K562 (cell line): Measurements from ENCODE around the gene PNLIPRP2. TPM values are rescaled to one million over a fixed set of nuclear protein-coding genes. Genes with fewer than 3 reads are reported as not detected.

Source experiments
- ATAC-seq: fragments of 200-7000 bp; cut with Tn5 transposase; 3 replicates; pipeline ENCODE4 v1.9.1; 2020; ENCODE audit warnings: moderate library complexity
- Bru-seq: library from RNA; stranded (reverse); fragments of 400-500 nt; gene quantifications from one replicate; lab custom pipeline; 2021; lab: Mats Ljungman, UMichigan
- BruChase-seq, 2 experiments: library from RNA; stranded (reverse); fragments of 400-500 nt; gene quantifications; one replicate each; lab custom pipeline; 2021; lab: Mats Ljungman, UMichigan
- BruUV-seq: library from RNA; stranded (reverse); fragments of 400-500 nt; replicated peaks from 2 replicates; lab custom pipeline; 2021; lab: Mats Ljungman, UMichigan
- CTCF ChIA-PET: fragments of 300-600 bp; formaldehyde crosslinking; extraction: SDS; loops from one replicate; lab custom pipeline; 2021; ENCODE audit warnings: low intra/inter-chr PET ratio; lab: Yijun Ruan, JAX
- POLR2A ChIA-PET: fragments of 300-600, 350-650 bp; sonication (Branson Sonifier 250); formaldehyde crosslinking; extraction: SDS; loops from one replicate; lab custom pipeline; 2021; ENCODE audit warnings: antibody characterized with exemption, inconsistent platforms; lab: Yijun Ruan, JAX
- DNase-seq, 4 experiments: peaks; one replicate each; pipeline versions ENCODE4 v3.0.0 to v3.0.0-alpha.2; 2011 to 2018; ENCODE audit warnings: low spot score in 3 of 4, mixed read lengths in 3 of 4; ENCODE audit errors: extremely low read depth in 1 of 4
- FAIRE-seq: peaks from 2 replicates; lab custom pipeline; 2011; peaks lifted over from hg19 to GRCh38; lab: Jason Lieb, UNC
- H2AFZ ChIP-seq: 2 replicates; pipeline ENCODE4 v1.6.0; 2011; ENCODE audit warnings: low read depth, low read length, control low read depth, inconsistent platforms
- H3K27ac ChIP-seq: fragments of 200-600 bp; 3 replicates; pipeline ENCODE4 v1.8.0; 2011; ENCODE audit warnings: low read depth, mild to moderate bottlenecking, control low read depth, inconsistent platforms, low read length, moderate library complexity, mixed read lengths; ENCODE audit errors: extremely low read depth
- H3K27me3 ChIP-seq, 2 experiments: fragments of 300-600 bp in 1 of 2; 2 replicates in 1 of 2; 3 replicates in 1 of 2; pipeline versions ENCODE4 v1.6.0 to v1.8.0; 2011; ENCODE audit warnings: inconsistent platforms in 2 of 2, low read length in 2 of 2, mild to moderate bottlenecking in 1 of 2, mixed read lengths in 1 of 2, moderate library complexity in 1 of 2; ENCODE audit not compliant: control insufficient read depth in 2 of 2, insufficient read depth in 2 of 2
- H3K36me3 ChIP-seq: fragments of 300-600 bp; 3 replicates; pipeline ENCODE4 v1.8.0; 2011; ENCODE audit warnings: mild to moderate bottlenecking, low read length, inconsistent platforms; ENCODE audit not compliant: control insufficient read depth, insufficient read depth
- H3K4me1 ChIP-seq, 2 experiments: fragments of 200-600 bp in 1 of 2; replicated peaks in 1 of 2; 2 replicates in 1 of 2; 3 replicates in 1 of 2; pipeline versions ENCODE4 v1.5.1 to v1.8.0; 2011; ENCODE audit warnings: inconsistent platforms in 2 of 2, low read length in 2 of 2, mild to moderate bottlenecking in 1 of 2, mixed read lengths in 1 of 2, moderate library complexity in 1 of 2; ENCODE audit not compliant: control insufficient read depth in 2 of 2, insufficient read depth in 2 of 2
- H3K4me2 ChIP-seq: 2 replicates; pipeline ENCODE4 v1.6.1; 2011; ENCODE audit warnings: low read length, control low read depth, inconsistent platforms, mixed read lengths; ENCODE audit not compliant: insufficient read depth
- H3K4me3 ChIP-seq: fragments of 200-600 bp; sonication (generic), shearing (Covaris generic); 2 replicates; pipeline ENCODE4 v1.5.1; 2016; ENCODE audit warnings: control low read depth, inconsistent platforms
- H3K79me2 ChIP-seq: fragments of 200-600 bp; 3 replicates; pipeline ENCODE4 v1.8.0; 2011; ENCODE audit warnings: low read length, inconsistent platforms; ENCODE audit not compliant: control insufficient read depth, insufficient read depth
- H3K9ac ChIP-seq, 2 experiments: 2 replicates each; pipeline versions ENCODE4 v1.6.0 to v1.6.1; 2011; ENCODE audit warnings: low read depth in 2 of 2, low read length in 2 of 2, control low read depth in 1 of 2, inconsistent platforms in 1 of 2, mild to moderate bottlenecking in 1 of 2, mixed read lengths in 1 of 2; ENCODE audit not compliant: insufficient read depth in 1 of 2
- H3K9me1 ChIP-seq: one replicate; pipeline ENCODE4 v1.6.0; 2011; ENCODE audit warnings: inconsistent platforms, mild to moderate bottlenecking, low read length, moderate library complexity; ENCODE audit not compliant: control insufficient read depth, insufficient read depth
- H3K9me3 ChIP-seq: replicated peaks from 2 replicates; pipeline ENCODE4 v1.5.1; 2011; ENCODE audit warnings: low read depth, low read length, inconsistent platforms; ENCODE audit not compliant: control insufficient read depth, insufficient read depth
- H4K20me1 ChIP-seq: replicated peaks from 2 replicates; pipeline ENCODE4 v1.6.1; 2011; ENCODE audit warnings: low read length, inconsistent platforms, mixed read lengths; ENCODE audit not compliant: control insufficient read depth, insufficient read depth
- BRF1 ChIP-seq: IDR thresholded peaks from 3 replicates; pipeline ENCODE4 v1.6.1; 2011; ENCODE audit warnings: borderline replicate concordance, mild to moderate bottlenecking; ENCODE audit not compliant: insufficient read length; ENCODE audit errors: extremely low read depth
- CBFA2T2 ChIP-seq: fragments of 450-650 bp; conservative IDR thresholded peaks from 2 replicates; pipeline ENCODE4 v1.6.1; 2017; ENCODE audit warnings: mild to moderate bottlenecking
- CREB1 ChIP-seq, 2 experiments: sonication (generic) in 1 of 2; formaldehyde crosslinking in 1 of 2; IDR thresholded peaks; 2 replicates each; pipeline versions ENCODE4 v1.6.1 to v1.8.0; 2012 to 2022; ENCODE audit warnings: inconsistent platforms in 1 of 2, mild to moderate bottlenecking in 1 of 2, missing genetic modification reagents in 1 of 2, moderate library complexity in 1 of 2
- CSDE1 ChIP-seq, 2 experiments: fragments of 450-650 bp; IDR thresholded peaks; 2 replicates each; pipeline ENCODE4 v1.6.1; 2016; ENCODE audit warnings: mild to moderate bottlenecking in 1 of 2
- DLX4 ChIP-seq: fragments of 250-450 bp; sonication (Bioruptor Pico); IDR thresholded peaks from 2 replicates; pipeline ENCODE4 v1.6.1; 2021; ENCODE audit warnings: mild to moderate bottlenecking
- KDM5B ChIP-seq: fragments of 200-600 bp; sonication (generic); IDR thresholded peaks from 2 replicates; pipeline ENCODE4 v1.6.1; 2012; ENCODE audit warnings: low read depth, mild to moderate bottlenecking, moderate library complexity, low read length, control low read depth, inconsistent platforms; ENCODE audit not compliant: insufficient replicate concordance
- MNT ChIP-seq, 2 experiments: fragments of 450-650 bp; conservative IDR thresholded peaks; 2 replicates each; pipeline ENCODE4 v1.6.1; 2017; ENCODE audit warnings: mild to moderate bottlenecking in 2 of 2, moderate library complexity in 2 of 2
- MXI1 ChIP-seq: IDR thresholded peaks from 2 replicates; pipeline ENCODE4 v1.6.1; 2011; ENCODE audit warnings: low read depth, mild to moderate bottlenecking, improper control_type of control experiment, low read length
- NR2F6 ChIP-seq: fragments of 450-650 bp; formaldehyde crosslinking; IDR thresholded peaks from 2 replicates; pipeline ENCODE4 v1.4.0; 2020; ENCODE audit warnings: mild to moderate bottlenecking
- POLR2AphosphoS2 ChIP-seq: IDR thresholded peaks from 2 replicates; pipeline ENCODE4 v1.6.1; 2012; ENCODE audit warnings: low read length, improper control_type of control experiment
- RBM15 ChIP-seq: fragments of 200-400 bp; formaldehyde crosslinking; IDR thresholded peaks from 2 replicates; pipeline ENCODE4 v1.6.1; 2018; ENCODE audit warnings: mild to moderate bottlenecking, low read length, moderate library complexity; ENCODE audit not compliant: insufficient read depth
- RHOXF2B ChIP-seq: fragments of 250-450 bp; sonication (Bioruptor Pico); conservative IDR thresholded peaks from 2 replicates; pipeline ENCODE4 v1.5.1; 2021
- TCF7L2 ChIP-seq: fragments of 150-350 bp; IDR thresholded peaks from 2 replicates; pipeline ENCODE4 v1.6.1; 2016; ENCODE audit warnings: low read depth, mild to moderate bottlenecking, low read length, moderate library complexity
- ZEB2 ChIP-seq: fragments of 450-650 bp; IDR thresholded peaks from 2 replicates; pipeline ENCODE4 v1.6.1; 2016
- ZNF124 ChIP-seq: sonication (generic); formaldehyde crosslinking; IDR thresholded peaks from 2 replicates; pipeline ENCODE4 v1.8.1; 2022; ENCODE audit warnings: missing genetic modification reagents
- ZNF253 ChIP-seq: fragments of 250-450 bp; sonication (Bioruptor Pico); conservative IDR thresholded peaks from 2 replicates; pipeline ENCODE4 v1.6.1; 2021; ENCODE audit warnings: mild to moderate bottlenecking
- ZNF695 ChIP-seq: fragments of 450-650 bp; formaldehyde crosslinking; IDR thresholded peaks from 2 replicates; pipeline ENCODE4 v1.4.0; 2020; ENCODE audit warnings: mild to moderate bottlenecking, moderate library complexity
- WGBS: fragments of 100-300 bp; shearing (Covaris generic); methylation state at CpG from one replicate; pipeline ENCODE4 v1.1.6; 2016; ENCODE audit warnings: low coverage, mixed read lengths; ENCODE audit not compliant: insufficient coverage; ENCODE audit errors: missing lambda C conversion rate; 5-methylcytosine and 5-hydroxymethylcytosine counted together
- in situ Hi-C: fragments of 300-500 bp; cut with MboI; formaldehyde crosslinking; loops from 4 replicates; pipeline ENCODE4 v1.15.0; 2018; ENCODE audit warnings: inconsistent platforms, mixed read lengths
- intact Hi-C: fragments of 100-400 bp; cut with micrococcal nuclease; formaldehyde crosslinking; loops from 2 replicates; pipeline ENCODE4 v1.14.2; 2022
- long read RNA-seq, 3 experiments: library from polyadenylated mRNA in 2 of 3; library from RNA in 1 of 3; unstranded in 2 of 3; stranded (forward) in 1 of 3; transcript quantifications; one replicate each; pipeline ENCODE4 v2.0.0, GENCODE V29; 2019 to 2022
- polyA minus RNA-seq, 3 experiments: library from RNA; depleted of rRNA, polyadenylated mRNA; stranded (reverse); fragments of >200 nt; gene quantifications; 2 replicates each; pipeline ENCODE4 v1.2.3, GENCODE V29; 2011
- polyA plus RNA-seq, 8 experiments: library from polyadenylated mRNA; depleted of rRNA in 4 of 8; stranded (reverse) in 5 of 8; unstranded in 3 of 8; fragments of >200 nt; fragmentation: Nextera tagmentation in 2 of 8; fragmentation: Illumina TruSeq in 1 of 8; extraction: Ambion mirVana in 2 of 8; extraction: Trizol in 1 of 8; gene quantifications; 2 replicates each; pipeline versions ENCODE4 v1.2.1 to v1.2.3, GENCODE V29; 2011 to 2014; ENCODE audit warnings: inconsistent platforms in 1 of 8, missing spikeins in 1 of 8
- total RNA-seq, 7 experiments: library from RNA; depleted of rRNA in 6 of 7; stranded (reverse); fragments of >200 nt in 6 of 7; fragmentation: Illumina TruSeq in 2 of 7; extraction: Trizol in 2 of 7; gene quantifications; 2 replicates each; pipeline versions ENCODE4 v1.2.1 to v1.2.3, GENCODE V29; 2011 to 2021; ENCODE audit warnings: low replicate concordance in 1 of 7

Gene PNLIPRP2
- total RNA-seq (2011; cell fraction: chromatin; rRNA removed; ENCODE audit: low replicate concordance): not detected in 2 replicates
- total RNA-seq (2011; cell fraction: nucleolus; rRNA removed): not detected in 2 replicates
- not detected in 2 replicates for total RNA-seq (2011; cell fraction: nucleoplasm; rRNA removed)
- total RNA-seq (2014; rRNA removed): not detected in 2 replicates
- not detected in 2 replicates for total RNA-seq (2014; rRNA removed; fragmentation: Illumina TruSeq; extraction: Trizol)
- not detected in 2 replicates for total RNA-seq (2015; rRNA removed; fragmentation: Illumina TruSeq; extraction: Trizol)
- total RNA-seq (2021): 0.38 and 0.40 TPM in 2 replicates
- polyA plus RNA-seq (2011; rRNA removed): not detected in 2 replicates
- polyA plus RNA-seq (2011; cell fraction: cytosol; rRNA removed): not detected in 2 replicates
- polyA plus RNA-seq (2011; cell fraction: nucleus; rRNA removed): not detected in 2 replicates
- polyA plus RNA-seq (2012): not detected in 2 replicates
- not detected in 2 replicates for polyA plus RNA-seq (2014; fragmentation: Illumina TruSeq; extraction: Trizol)
- not detected for polyA plus RNA-seq (2014; fragmentation: Nextera tagmentation; extraction: Ambion mirVana)
- not detected in 2 replicates for polyA plus RNA-seq (2014; rRNA removed)
- polyA minus RNA-seq (2011; rRNA and poly(A)+ RNA removed): not detected in 2 replicates
- not detected in 2 replicates for polyA minus RNA-seq (2011; cell fraction: cytosol; rRNA and poly(A)+ RNA removed)
- not detected in 2 replicates for polyA minus RNA-seq (2011; cell fraction: nucleus; rRNA and poly(A)+ RNA removed)
- not detected for Bru-seq, nascent RNA
- not detected for BruChase-seq, experiment 1, labeled RNA remaining after a 2-hour chase
- not detected for BruChase-seq, experiment 2, labeled RNA remaining after a 6-hour chase
- long read RNA-seq, experiment 1: 0 reads
- long read RNA-seq, experiment 2: 0 reads
- long read RNA-seq, experiment 3: 0 reads

DNA sequence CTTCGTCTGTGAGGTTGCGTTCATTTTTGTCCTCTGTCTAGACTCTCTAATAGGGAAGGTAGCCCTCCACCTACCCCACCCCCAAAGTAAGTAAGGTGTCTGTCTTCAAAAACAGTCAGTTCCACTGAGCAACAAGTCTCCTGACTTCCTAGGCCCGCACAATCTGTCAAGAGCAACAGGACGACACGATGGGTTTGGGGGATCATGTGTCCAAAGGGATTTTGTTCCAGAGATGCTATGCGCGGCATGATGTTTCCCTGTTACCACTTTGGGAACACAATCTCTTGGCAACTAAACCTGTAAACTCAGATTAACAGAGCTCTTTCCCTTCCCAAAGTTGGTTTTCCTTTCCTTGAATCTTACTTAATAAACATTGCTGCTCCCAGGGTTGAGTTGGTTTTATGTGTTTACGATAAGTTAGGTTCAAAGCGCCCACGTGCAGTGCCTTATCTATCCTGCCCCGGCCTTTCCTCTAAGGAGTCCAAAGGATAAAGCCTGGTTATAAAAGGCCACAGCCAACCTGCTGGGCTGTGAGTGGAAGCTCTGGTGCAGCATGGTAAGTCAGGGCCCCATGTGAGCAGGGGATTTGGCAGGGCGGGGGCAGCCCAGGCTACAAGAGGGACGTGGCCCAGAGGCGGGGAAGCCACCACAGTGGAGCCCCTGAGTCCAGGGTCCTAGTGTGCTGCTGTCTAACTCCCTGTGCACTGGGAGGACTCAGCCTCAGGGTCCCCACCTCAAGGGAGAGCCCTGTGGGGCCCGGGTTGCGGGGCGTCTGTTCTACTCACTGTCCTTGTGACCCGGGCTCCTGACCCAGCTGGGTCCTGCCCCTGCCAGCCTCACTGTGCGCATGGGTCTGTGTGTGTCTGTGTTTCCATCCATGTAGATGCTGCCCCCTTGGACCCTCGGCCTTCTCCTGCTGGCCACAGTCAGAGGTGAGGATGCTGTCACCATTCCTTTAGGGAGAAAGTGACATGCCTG, at the start of gene PNLIPRP2:
Gene PNLIPRP2, plus strand, starts transcription at position 531 of the 978 bp plus-strand sequence.
- H3K9ac ChIP-seq: no peak within 1 kb of the TSS
- intact Hi-C loops: no loop called here
- H3K27ac ChIP-seq: no peak within 1 kb of the TSS
- H3K4me3 ChIP-seq: no peak within 1 kb of the TSS
- FAIRE-seq (no peak), ATAC-seq (no peak), DNase-seq (no peak)
- no peaks in the 10 kb centered on the region for H3K36me3 ChIP-seq
- H3K9me3 ChIP-seq: no peaks in the 10 kb centered on the region
- H3K4me1 ChIP-seq: no peaks in the 10 kb centered on the region
- in situ Hi-C loops: no loop called here
- H3K9me1 ChIP-seq: no peaks in the 10 kb centered on the region
- no TSS peak for BruUV-seq
- ChIA-PET CTCF (no interaction called here), POLR2A (no interaction called here)
- no peak within 1 kb of the TSS for H2AFZ ChIP-seq
- H3K27me3 ChIP-seq: no peaks in the 10 kb centered on the region
- 1% methylated on average over 15 of the region's 20 CpGs for WGBS
- no peaks in the 10 kb centered on the region for H4K20me1 ChIP-seq
- H3K4me2 ChIP-seq: no peak within 1 kb of the TSS
- H3K79me2 ChIP-seq: no peaks in the 10 kb centered on the region
- TF ChIP-seq ZNF124 (CRISPR knock-in tag) (no peak), CSDE1 (IDR thresholded peaks at IDR 0.05) (no peak), MXI1 (no peak), ZEB2 (no peak), TCF7L2 (no peak), RHOXF2B (CRISPR knock-in tag) (no peak), DLX4 (CRISPR knock-in tag) (no peak), MNT (conservative IDR thresholded peaks at IDR 0.05) (no peak), NR2F6 (CRISPR knock-in tag) (no peak), CBFA2T2 (no peak), ZNF253 (CRISPR knock-in tag) (no peak), BRF1 (no peak), CREB1 (IDR thresholded peaks at IDR 0.05) (no peak), CREB1 (CRISPR knock-in tag; IDR thresholded peaks at IDR 0.05) (no peak), RBM15 (no peak), POLR2AphosphoS2 (no peak), ZNF695 (CRISPR knock-in tag) (no peak), KDM5B (no peak)
